ENCODE results near the gene RIMS4.

RIMS4 gene

DNA sequence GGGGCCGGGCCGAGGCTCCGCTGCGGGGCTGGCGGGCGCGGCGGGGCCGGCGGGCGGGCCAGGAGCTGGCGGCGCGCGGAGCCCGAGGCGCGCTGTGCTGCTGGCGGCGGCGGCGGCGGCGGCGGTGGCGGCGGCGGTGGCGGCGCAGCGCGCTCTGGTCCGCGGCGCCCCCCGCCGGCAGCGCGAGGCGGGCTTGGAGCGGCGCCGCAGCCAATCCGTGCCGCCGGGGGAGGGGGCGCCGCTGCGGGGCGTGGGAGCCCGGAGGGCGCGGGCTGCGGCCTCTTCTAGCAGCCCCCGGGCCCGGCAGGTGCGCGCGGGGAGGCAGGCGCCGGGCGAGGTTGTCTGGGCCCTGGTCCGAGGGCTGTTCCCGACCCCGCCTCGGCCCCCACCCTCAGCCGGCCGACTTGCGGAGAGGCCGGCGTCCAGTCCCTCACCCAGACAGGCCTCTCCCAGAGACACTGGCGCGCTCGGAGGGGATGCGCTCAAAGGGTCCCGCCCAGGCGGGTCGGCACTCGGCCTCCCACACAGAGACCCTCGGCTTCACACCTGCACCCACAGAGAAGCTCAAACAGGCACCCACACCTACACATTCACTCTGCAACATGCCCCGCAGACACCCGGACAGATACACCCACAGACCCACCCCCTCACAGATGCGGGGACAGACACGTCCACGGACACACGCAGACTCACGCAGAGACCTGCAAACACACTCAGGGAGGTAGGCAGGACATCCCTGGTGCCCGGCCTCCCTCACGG is at the start of gene RIMS4:
TSS of gene RIMS4 (minus strand) at position 156 of the 759 bp plus-strand sequence. CDS start 275 bp downstream, outside the sequence.
- DNase-seq: peak; percentile 68

DNA sequence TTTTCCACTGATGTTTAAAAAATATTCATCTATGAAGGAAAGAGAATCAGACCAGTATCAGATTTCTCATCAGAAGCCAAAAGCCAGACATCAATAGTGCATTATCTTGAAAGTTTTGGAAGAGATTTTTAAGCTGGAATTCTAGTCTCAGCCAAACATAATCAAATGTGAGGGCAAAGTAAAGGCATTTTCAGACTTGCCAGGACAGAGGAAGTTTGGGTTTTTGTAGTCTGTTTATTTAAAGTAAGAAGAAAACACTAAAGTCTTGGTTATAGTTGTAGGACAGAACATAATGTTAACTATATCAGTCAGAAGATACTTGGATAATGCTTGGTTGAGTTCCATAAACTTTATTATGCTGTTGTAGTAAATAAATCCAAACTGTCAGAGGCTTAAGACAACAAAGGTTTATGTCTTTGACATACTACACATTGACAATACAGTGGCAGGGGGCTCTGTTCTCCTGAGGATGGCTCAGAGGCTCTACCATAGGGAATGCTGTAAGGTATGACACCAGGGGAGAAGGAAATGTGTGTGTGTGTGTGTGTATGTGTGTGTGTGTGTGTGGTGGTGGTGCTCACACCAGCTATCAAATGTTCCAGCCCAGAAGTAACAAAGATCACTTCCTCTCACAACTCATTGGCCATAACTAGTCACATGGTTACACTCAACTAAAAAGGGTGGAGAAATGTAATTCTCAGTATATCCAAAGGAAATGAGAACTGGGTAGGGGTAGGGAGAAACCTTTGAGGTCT is 48.4 kb upstream of the RIMS4 start:
- DNase-seq: no peak

DNA sequence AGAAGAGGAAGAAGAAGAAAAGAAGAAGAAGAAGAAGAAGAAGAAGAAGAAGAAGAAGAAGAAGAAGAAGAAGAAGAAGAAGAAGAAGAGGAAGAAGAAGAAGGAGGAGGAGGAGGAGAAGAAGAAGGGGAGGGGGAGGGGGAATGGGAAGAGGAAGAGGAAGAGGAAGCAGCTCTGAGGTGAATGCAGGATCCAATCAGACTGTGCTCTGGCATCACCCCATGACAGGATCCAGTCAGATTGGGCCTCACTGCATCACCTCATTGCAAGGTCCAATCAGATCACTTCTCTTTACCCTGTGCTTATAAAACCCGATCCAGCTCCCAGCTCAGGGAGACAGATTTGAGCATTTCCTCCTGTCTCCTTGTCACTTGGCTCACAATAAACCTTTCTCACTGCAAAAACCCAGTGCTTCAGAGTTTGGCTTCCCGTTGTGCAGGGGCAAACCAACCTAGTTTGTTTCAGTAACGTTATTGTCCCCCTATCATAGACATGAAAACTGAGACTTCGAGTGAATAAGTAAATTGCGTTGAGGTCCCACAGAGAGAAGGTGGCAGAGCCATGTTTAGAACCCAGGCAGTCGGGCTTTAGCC is 46.6 kb upstream of the RIMS4 start:
- no peak for DNase-seq

DNA sequence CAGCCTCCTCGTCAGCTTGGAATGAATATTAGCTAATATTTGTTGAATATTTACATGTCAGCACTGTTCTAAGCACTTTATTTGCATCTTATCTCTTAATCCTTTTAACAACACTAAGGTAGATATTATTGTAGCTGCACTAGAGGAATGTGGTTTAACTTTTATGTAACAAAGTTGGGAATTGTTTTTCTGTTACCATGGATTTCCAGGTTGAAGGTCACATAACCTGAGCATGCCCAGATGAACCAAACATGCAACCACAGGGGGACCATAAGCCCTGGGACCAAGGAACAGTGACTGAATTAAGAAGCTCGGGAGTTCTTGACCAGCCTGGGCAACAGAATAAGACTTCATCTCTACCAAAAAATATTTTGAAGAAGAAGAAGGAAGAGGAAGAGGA is 46.1 kb upstream of the RIMS4 start:
- DNase-seq: no peak

DNA sequence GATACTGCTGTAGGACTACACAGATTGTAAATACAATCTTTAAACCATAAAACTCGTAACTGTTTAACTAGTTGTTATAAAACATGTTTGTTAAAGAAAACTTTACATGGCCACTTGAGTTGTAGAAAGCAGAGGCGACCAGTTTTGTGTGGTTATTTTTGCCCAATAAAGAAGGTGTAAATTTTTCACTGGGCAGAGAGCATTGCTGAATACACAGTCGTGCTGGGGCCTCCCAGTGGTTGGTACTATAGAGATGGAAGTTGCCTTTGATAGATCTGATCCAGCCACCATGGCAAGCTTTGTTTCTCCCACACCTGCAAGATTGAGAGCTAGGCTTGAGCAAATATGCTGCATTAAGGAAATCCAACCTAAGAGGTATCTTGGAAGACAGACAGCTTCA is 41.2 kb upstream of the RIMS4 start:
- peak; percentile 23 for DNase-seq

DNA sequence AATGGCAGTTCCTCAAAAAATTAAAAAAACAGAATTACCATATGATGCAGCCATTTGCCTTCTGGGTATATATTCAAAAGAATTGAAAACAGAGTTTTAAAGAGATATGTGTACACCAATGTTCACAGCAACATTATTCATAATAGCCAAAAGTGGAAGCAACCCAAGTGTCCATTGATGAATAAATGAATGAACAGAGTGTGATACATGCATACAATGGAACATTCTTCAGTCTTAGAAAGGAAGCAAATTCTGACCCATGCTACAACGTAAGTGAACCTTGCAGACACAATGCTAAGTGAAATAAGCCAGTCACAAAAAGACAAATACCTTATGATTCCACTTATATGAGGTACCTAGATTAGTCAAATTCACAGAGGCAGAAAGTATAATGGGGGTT is 40.5 kb upstream of the RIMS4 start:
- DNase-seq: no peak

DNA sequence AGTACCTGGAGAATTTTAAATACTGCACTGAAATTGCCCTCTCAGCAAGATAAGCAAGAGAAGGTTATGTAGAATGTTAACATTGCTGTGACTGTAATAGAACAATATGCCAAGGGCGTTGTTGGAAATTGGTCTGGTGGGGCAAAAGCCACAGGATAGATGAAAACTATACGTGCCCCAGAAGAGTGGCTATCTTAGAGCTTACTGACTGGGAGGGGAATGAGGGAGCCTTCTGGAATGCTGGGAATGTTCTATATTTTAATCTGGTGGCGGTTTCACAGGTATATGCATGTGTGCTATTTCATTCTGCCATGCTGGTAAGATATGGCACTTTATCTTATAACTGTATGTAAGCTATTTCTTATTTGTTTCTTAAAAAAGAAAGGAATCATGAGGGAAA is 39.9 kb upstream of the RIMS4 start:
- DNase-seq: no peak

DNA sequence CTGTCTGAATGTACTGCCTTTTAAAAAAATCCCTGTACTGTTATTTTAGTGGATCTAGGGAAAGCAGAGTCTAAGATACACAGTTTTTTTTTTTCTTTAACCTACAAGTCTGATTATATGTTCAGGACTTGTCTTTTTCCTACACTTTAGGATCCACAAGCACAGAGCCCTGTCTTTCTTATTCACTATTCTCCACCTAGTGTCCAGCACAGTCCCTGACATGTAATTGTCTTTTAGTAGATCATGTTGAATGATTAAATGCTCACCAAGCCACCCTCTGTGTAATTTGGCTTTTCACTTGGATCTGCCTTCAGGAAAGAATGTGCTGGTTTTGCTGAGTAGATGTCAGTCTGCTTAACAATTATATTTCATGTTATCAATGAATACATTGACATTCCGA is 39.4 kb upstream of the RIMS4 start:
- no peak for DNase-seq

DNA sequence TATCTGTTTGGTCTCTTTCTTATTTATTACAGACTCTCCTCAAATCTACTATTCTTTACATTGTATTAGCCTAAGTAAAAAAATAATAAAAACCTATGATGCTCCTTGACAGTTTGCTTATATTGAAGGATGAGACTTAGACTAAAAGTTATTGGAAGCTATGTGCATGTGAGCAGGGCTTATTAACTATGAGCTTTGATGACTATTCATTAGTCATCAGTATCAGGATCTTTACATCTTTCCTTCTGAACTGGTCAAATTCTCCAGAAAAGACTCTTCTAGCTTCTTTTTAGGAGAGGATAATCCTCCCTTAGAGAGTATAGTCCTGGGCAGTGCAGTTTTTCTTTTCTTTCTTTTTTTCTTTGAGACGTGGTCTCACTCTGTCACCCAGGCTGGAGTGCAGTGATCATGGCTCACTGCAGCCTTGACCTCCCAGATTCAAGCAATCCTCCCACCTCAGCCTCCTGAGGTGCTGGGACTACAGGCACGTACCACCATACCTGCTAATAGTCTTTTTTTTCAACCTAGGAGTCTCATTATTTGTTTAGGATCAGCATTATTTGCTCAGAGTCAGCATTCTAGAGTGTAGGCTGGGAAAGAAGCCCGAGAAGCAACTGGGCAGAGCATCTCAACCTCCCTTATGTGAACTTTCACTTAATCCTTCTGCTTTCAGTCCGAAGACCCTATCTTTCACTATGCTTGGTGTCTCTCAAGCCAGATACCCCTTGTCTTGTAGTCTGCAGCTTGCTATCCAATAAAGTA is 38.1 kb upstream of the RIMS4 start:
- DNase-seq: no peak

DNA sequence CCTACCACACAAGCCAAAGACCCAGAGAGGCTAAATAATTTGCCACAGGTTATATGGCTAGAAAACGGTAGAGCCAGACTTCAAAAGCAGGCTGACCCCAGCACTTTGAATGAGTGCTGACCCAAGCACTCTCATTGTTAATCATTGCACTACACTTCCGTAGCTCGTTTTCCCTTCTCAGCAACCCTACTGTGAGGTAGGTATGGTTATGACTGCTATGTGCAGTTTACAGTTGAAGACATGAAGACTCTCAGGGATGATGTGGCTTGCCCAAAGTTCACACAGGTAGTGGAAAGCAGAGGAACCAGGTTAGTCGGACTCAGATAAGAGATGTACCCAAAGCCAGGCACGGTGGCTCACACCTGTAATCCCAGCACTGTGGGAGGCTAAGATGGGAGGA is 33.5 kb upstream of the RIMS4 start:
- no peak for DNase-seq

DNA sequence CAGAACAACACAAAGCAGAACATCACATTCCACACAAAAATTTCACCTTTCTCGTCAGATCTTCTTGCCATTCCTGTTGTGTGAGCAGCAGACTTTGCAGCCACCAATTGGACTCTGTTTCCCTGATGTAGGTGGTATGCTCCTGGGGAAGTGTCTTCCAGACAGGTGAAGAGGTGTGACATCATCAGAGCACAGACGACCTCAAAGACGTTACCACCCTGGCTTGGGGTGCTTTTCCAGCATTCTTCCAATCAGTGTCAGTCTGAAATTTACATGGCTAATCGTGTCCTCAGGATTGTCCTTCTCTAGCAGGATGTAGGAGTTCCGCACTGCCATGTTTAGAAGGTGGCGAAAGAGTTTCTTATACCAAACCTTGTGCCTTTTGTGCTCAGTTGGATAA is 31.6 kb upstream of the RIMS4 start:
- DNase-seq: no peak

DNA sequence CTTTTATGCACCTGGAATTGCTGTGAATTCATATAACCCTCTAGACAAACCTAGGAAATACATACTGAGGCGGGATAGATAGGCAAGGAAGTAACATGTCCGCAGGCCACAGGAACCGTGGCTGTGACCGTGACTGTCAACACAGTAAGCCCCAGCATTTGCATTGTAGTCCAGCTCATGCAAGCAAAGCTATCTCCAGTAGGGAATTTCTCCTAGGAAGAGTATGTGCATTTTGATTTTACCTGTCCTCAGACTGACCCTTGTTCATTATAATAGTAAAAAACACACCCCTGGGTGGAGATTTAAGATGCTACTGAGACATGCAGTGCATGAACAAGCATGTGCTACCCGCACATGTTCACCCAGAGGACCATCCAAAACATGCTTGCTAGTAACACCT is 30.5 kb upstream of the RIMS4 start:
- DNase-seq: no peak

DNA sequence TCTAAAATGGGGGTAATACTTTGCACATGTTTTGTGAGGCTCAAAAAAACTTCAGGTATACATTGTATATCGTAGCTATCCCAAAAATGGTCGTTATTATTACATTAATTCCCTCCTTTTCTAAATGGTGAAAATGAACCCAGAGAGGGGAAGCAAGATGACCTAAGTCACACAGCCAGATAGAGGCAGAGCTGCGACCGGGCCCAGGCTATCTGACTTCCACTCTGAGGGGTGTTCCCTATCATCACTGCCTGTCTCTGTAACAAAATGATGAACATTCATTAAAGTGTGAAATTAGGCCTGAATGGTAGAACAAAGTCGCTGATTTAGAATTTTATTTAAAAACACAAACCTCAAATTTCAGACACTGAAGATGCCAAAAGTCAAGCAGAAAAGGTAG is 29.1 kb upstream of the RIMS4 start:
- DNase-seq: no peak

DNA sequence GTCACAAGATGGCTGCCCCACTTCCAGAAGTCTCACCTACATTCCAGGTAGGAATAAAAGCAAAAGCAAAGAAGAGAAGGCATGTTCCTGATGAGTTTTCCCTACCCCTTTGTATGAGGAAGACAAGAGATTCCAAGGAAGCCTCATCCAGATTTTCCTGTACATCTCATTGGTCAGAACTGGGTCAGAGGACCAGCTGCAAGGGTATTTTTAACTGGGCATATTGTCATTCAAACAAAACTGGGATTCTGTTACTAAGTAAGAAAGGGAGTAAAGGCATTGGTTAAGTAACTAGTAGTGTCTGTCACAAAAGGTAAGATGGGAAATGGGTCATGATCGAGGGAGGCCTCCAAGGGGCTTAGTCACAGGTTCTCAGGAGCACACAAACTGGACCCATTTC is 28.2 kb upstream of the RIMS4 start:
- DNase-seq: no peak

DNA sequence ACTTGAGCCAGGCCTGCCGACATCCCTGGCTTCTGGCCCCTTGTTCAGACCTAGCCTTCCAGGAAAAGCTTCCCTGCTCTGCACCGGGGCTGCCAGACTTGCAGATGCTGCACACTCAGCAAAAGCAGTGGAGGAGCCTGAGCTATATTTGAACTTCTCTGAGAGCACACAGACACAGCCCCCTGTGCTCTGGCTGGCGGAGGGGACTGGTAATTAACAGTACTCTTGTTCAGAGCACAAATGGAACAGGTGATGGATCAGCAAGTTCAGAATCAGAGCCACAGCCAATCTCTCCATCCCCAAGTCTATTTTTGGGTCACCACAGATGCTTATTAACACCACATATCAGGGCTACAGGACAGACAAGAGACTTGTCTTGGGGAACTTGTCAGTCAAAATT is 27.6 kb upstream of the RIMS4 start:
- DNase-seq: no peak

DNA sequence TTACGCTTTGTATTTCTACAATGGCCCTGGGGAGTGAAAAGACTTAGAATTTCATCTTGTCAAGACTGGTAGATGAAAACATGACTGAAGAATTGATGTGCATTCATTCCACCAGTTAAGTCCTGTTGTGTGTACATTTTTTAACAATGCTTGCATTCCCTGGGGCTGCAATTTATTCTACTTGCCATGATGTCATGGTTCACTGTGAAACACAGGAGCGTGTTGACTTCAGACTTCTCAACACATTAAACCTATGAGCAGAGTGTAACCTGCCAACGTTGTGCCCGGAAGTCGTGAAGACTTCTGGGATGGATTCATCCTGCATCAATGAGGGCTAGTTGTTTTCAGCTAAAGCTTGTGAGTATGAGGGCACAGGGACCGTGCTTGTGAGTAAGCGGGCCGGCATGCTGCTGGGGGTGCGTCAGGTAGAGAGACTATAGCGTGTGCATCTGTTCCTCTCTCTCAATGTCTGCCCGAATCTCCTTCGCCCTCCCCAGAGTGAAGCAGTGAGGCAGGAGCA is 26.3 kb upstream of the RIMS4 start:
- no peak for DNase-seq

DNA sequence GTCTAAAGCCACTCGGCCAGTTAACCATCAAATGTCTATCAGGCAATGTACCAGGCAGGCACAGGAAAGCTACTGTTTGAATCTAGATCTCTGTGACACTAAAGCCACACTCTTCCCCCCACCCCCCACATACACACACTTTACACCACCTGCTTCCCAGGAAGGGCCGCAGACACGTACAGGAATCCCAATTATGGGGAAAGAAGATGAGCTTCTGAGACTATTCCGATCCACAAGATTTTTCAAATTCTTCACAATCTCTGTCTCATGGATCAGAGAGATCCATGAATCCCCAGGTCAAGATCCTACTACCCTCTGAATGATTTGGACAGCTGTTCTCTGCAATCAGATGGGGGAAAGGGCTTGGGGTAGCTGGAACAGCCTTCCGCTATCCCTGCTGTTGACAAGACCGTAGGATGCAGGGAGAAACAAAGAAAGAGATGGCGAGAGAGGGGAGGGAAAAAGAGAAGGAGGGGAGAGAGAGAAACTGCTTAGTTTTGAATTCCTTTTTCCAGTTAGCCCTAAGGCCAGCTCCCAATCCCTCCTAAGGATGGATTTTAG is 25.4 kb upstream of the RIMS4 start:
- DNase-seq: no peak

DNA sequence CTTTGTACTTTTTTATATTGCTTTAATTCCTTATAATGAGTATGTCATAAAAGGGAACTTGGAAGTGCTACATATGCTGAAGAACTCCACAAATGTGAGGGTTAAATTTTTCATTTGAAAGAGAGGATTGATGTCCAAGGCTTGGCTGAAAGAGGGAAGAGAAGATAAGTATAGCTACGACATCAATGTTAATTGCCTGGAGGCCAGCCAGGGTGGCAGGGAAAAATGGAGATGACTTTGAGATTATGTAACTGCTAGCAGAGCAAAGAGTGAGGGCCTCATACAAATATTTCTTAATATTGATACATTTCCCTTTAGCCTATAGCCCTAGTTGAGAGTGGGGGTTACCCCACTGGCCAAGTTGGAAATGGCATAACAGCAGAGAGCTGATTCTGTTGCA is 24.8 kb upstream of the RIMS4 start:
- DNase-seq: no peak

DNA sequence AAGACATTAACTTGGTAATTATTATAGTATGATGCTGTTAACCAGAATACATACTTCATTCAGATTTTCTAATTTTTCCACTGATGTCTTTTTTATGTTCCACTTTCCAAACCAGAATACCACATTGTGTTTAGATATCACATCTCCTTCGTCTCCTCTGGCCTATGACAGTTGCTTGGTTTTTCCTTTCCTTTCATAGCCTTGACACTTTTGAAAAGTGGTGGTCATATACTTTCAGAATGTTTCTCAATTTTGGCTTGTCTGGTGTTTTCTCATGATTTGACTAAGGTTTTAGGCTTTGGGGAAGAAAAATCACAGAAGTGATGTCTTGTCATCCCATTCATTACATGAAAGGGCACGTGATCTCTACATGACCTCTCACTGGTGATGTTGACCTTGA is 24.3 kb upstream of the RIMS4 start:
- DNase-seq: no peak

DNA sequence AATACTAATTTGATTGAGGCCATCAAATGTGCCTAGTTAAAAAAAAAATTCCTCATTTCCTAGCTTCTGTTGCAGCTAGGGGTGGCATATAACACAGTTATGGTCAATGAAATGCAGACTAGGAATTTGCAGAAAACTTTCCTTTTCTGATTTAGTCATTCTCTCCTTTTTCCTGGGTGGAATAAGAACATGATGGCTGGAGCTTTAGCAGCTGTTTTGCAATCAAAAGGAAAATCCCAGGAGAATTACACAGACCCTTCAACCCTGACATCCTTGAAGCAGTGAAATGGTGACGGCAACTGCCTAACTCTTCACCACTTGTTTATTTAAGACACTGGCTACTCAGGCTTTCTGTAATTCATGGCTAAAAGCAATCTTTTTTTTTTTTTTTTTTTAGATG is 23.1 kb upstream of the RIMS4 start:
- DNase-seq: no peak

DNA sequence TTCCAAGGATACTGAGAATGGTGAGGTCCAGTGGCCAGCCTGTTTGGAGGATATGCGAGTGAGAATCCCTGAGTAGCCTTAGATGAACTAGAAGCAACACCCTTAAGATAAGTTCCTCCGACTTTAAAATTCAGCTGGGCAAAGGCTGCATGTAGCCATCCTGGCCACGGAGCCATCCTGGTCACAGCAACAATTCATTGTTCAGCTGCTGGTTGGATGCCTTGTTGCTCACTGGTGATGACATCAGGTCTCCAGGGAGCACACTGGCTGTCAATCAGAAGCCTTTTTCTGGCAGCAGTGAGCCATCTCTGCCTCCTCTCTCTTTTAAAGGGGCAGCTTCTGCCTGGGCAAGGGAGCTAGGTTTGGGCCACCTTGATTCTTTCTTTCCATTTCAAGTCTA is 22.4 kb upstream of the RIMS4 start:
- peak; percentile 28 for DNase-seq

DNA sequence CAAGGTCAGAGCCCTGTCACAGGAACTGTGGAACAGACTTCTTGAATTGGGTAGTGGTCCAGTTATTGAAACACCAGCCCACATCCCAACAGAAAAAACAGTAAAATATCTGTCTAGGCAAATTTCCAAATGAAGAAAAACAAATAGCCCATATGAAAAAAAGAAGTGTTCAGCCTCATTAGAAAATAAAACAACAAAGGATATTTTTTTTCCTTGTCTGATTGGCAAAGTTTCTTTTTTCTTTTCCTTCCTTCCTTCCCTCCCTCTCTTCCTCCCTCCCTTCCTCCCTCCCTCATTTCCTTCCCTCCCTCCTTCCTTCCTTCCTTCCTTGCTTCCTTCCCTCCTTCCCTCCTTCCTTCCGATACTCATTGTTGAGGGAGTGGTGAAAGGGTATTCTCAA is 20.6 kb upstream of the RIMS4 start:
- DNase-seq: no peak

DNA sequence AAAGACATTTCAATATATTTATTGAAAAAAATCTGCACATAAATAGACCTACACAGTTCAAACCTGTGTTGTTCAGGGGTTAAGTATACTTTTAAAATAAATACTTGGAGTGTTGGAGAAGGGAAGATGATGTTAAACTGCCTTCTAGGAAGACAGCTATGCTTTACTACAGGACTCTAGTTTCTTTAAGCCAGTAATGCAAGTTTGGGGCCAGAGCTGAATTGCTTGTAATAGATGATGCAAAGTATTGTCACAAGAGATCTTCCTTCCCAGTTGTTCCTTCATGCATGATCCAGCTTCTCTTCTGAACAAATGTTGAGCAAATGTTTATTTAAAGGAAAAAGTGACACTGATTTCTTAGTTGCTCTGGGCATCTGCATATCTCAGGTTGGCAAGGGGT is 20.2 kb upstream of the RIMS4 start:
- no peak for DNase-seq

Measured in NCI-H146 (cell line).